CD4-positive, CD25-positive, alpha-beta regulatory T cell (primary cell): ENCODE data around the gene UTF1. TPM values are rescaled to one million over a fixed set of nuclear protein-coding genes. Genes with fewer than 3 reads are reported as not detected.

Experiments
- ATAC-seq, 2 donors: fragments of 150-1000 bp; cut with Tn5 transposase; one replicate each; pipeline ENCODE4 v1.10.0; 2021; ENCODE audit warnings: low read depth in 2 of 2, moderate number of reproducible peaks in 2 of 2, moderate library complexity in 1 of 2
- DNase-seq, 3 donors: peaks; one replicate each; pipeline versions ENCODE4 v3.0.0 to v3.0.0-alpha.2; 2012 to 2022; ENCODE audit warnings: mixed read lengths in 1 of 3
- H3K27ac ChIP-seq: one replicate; pipeline ENCODE4 v1.7.0; 2013; ENCODE audit warnings: mild to moderate bottlenecking, low read length; ENCODE audit not compliant: insufficient read depth, poor library complexity, severe bottlenecking
- H3K27me3 ChIP-seq: one replicate; pipeline ENCODE4 v1.7.0; 2013; ENCODE audit warnings: low read length; ENCODE audit not compliant: control insufficient read depth, insufficient read depth
- H3K36me3 ChIP-seq: one replicate; pipeline ENCODE4 v1.7.0; 2013; ENCODE audit warnings: mild to moderate bottlenecking, low read length, moderate library complexity; ENCODE audit not compliant: control insufficient read depth, insufficient read depth
- H3K4me1 ChIP-seq: 2 replicates; pipeline ENCODE4 v1.7.0; 2013; ENCODE audit warnings: mild to moderate bottlenecking, low read length; ENCODE audit not compliant: insufficient read depth, control insufficient read depth, poor library complexity, severe bottlenecking
- H3K4me3 ChIP-seq: one replicate; pipeline ENCODE4 v1.7.0; 2013; ENCODE audit warnings: low read depth, mild to moderate bottlenecking, low read length, moderate library complexity
- H3K9me3 ChIP-seq, 2 experiments: 1 replicate in 1 of 2; 2 replicates in 1 of 2; pipeline ENCODE4 v1.7.0; 2013; ENCODE audit warnings: low read length in 2 of 2, mild to moderate bottlenecking in 1 of 2, moderate library complexity in 1 of 2; ENCODE audit not compliant: control insufficient read depth in 2 of 2
- H3K27ac Mint-ChIP-seq, 3 donors: one replicate each; pipeline ENCODE4 v1.8.0; 2020 to 2022; ENCODE audit warnings: mild to moderate bottlenecking in 3 of 3, mixed read lengths in 3 of 3, moderate library complexity in 2 of 3
- H3K27me3 Mint-ChIP-seq: one replicate; pipeline ENCODE4 v1.8.0; 2022; ENCODE audit warnings: mild to moderate bottlenecking, mixed read lengths
- H3K36me3 Mint-ChIP-seq: one replicate; pipeline ENCODE4 v1.8.0; 2020; ENCODE audit warnings: mixed read lengths
- H3K4me1 Mint-ChIP-seq, 4 donors: one replicate each; pipeline ENCODE4 v1.8.0; 2020 to 2022; ENCODE audit warnings: mixed read lengths in 4 of 4, mild to moderate bottlenecking in 1 of 4
- H3K4me3 Mint-ChIP-seq, 4 donors: one replicate each; pipeline ENCODE4 v1.8.0; 2020 to 2022; ENCODE audit warnings: mild to moderate bottlenecking in 4 of 4, mixed read lengths in 4 of 4, moderate library complexity in 3 of 4
- H3K9me3 Mint-ChIP-seq, 7 donors: one replicate each; pipeline ENCODE4 v1.8.0; 2020 to 2022; ENCODE audit warnings: mixed read lengths in 7 of 7, mild to moderate bottlenecking in 3 of 7, moderate library complexity in 2 of 7
- polyA plus RNA-seq, 4 donors: library from polyadenylated mRNA; unstranded; fragments of 300-500 nt; fragmentation: Illumina TruSeq; gene quantifications; one replicate each; pipeline ENCODE4 v1.2.3, GENCODE V29; 2021
- total RNA-seq: library from RNA; stranded (reverse); gene quantifications from one replicate; pipeline ENCODE4 v1.2.3, GENCODE V29; 2022

UTF1 gene
- total and polyA plus RNA-seq, 5 donors from 2014 or later = not detected

DNA sequence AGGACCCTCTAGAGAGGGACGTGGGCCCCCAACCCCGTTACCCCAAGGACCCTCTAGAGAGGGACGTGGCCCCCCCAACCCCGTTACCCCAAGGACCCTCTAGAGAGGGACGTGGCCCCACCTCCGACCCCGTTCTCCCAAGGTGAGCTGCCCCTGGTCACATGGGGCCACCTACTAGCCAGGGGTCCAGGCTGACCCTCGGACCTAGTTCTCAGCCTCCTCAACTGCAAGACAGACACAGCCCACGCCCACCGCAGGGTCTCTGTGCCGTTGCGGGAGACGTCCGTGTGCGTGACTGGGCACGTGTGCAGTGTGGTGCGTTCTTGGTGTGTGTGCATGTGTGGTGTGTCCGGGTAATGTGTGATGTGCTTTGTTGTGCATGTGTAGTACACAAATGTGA is 21.6 kb upstream of the UTF1 start:
- Histone ChIP-seq H3K4me3 (no peak overlapping the region), H3K4me1 (no peaks in the 10 kb centered on the region), H3K27ac (no peak overlapping the region), H3K36me3 (no peaks in the 10 kb centered on the region), H3K9me3 (no peaks in the 10 kb centered on the region), H3K27me3 (no peaks in the 10 kb centered on the region)
- Mint-ChIP-seq H3K27ac (no peak overlapping the region), H3K36me3 (no peaks in the 10 kb centered on the region), H3K4me1 (no peaks in the 10 kb centered on the region), H3K9me3 (no peaks in the 10 kb centered on the region), H3K4me3 (no peak overlapping the region), H3K27me3 (no peaks in the 10 kb centered on the region)
- ATAC-seq (no peak), DNase-seq (no peak)

DNA sequence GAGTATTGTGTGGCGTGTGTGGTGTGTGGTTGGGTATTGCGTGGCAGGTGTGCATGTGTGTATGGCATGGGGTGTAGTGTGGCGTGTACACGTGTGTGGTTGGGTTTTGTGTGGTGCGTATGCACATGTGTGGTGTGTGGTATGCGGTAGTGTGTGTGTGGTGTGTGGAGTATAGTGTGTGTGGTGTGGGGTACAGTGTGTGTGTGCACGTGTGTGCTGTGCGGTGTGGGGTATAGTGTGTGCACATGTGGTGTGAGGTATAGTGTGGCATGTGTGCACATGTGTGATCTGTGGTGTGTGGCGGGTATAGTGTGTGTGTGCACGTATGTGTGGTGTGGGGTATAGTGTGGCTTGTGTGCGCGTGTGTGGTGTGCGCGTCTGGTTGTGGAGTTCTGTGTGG is 20.9 kb upstream of the UTF1 start:
- Mint-ChIP-seq H3K4me3 (no peak overlapping the region), H3K4me1 (no peaks in the 10 kb centered on the region), H3K27me3 (no peaks in the 10 kb centered on the region), H3K27ac (no peak overlapping the region), H3K36me3 (no peaks in the 10 kb centered on the region), H3K9me3 (no peaks in the 10 kb centered on the region)
- no peak for DNase-seq
- Histone ChIP-seq H3K9me3 (no peaks in the 10 kb centered on the region), H3K4me3 (no peak overlapping the region), H3K27ac (no peak overlapping the region), H3K36me3 (no peaks in the 10 kb centered on the region), H3K4me1 (no peaks in the 10 kb centered on the region), H3K27me3 (no peaks in the 10 kb centered on the region)
- ATAC-seq = no peak

DNA sequence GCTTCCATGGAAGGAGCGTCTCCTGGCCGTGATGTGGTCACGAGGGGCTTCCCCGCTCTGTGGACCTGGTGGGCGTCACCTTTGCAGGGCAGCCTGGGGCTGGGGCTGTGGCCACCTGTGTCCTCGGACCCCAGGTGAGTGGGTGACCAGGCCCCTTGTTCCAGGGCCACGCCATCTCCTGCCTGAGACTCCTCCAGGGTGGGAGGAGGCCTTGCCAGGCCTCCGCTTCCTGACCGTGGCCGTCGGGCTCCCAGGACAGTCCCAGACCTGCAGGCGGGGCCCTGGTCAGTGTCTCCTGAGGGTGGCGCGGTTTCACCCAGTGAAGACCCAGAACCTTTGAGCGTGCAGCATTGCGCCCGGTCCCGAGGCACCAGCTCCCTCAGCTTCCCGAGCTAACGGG is 20.4 kb upstream of the UTF1 start:
- Histone ChIP-seq H3K4me1 (no peaks in the 10 kb centered on the region), H3K27ac (no peak overlapping the region), H3K36me3 (no peaks in the 10 kb centered on the region), H3K27me3 (no peaks in the 10 kb centered on the region), H3K4me3 (no peak overlapping the region), H3K9me3 (no peaks in the 10 kb centered on the region)
- DNase-seq = no peak
- no peaks in the 10 kb centered on the region for H3K36me3 Mint-ChIP-seq
- ATAC-seq = no peak
- H3K27ac Mint-ChIP-seq = no peak overlapping the region
- H3K27me3 Mint-ChIP-seq = no peaks in the 10 kb centered on the region
- no peaks in the 10 kb centered on the region for H3K4me1 Mint-ChIP-seq
- H3K4me3 Mint-ChIP-seq = no peak overlapping the region
- no peaks in the 10 kb centered on the region for H3K9me3 Mint-ChIP-seq

DNA sequence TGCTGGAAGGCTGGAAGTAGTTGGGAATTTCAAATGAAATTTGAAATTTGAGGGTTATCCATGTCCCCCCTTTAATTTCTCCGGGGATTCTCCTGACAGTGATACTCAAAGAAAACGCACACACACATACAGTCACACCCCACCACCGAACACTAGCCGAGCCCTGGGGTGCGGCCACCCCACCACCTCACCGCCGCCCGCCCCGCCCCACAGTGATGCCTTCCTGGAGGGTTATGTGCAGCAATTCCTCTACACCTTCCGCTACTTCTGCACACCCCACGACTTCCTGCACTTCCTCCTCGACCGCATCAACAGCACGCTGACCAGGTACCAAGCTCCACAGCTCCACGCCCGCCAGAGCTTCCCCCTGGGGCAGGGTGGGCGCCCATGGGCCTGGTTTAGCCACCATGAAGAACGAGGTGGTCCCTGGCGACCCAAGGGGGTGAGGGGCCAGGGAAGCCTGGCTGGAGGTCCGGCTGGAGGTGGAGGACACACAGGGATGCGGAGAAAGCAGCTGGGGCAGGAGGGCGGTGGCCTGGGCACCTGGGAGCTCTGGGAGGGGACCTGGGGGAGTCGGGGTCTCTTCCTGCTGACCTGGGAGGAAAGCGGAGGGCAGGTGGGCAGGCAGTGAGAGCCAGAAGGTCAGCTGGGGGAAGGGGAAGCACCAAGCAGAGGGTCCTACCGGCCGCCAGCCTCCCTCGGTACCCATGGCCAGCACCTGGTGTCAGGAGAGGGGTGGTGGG is 19.4 kb upstream of the UTF1 start:
- ATAC-seq = no peak
- Histone ChIP-seq H3K4me3 (no peak overlapping the region), H3K4me1 (no peaks in the 10 kb centered on the region), H3K36me3 (no peaks in the 10 kb centered on the region), H3K27me3 (no peaks in the 10 kb centered on the region), H3K27ac (no peak overlapping the region), H3K9me3 (no peaks in the 10 kb centered on the region)
- H3K27ac Mint-ChIP-seq = no peak overlapping the region
- no peaks in the 10 kb centered on the region for H3K9me3 Mint-ChIP-seq
- no peaks in the 10 kb centered on the region for H3K4me1 Mint-ChIP-seq
- no peaks in the 10 kb centered on the region for H3K27me3 Mint-ChIP-seq
- DNase-seq = no peak
- H3K4me3 Mint-ChIP-seq = no peak overlapping the region
- H3K36me3 Mint-ChIP-seq = no peaks in the 10 kb centered on the region

DNA sequence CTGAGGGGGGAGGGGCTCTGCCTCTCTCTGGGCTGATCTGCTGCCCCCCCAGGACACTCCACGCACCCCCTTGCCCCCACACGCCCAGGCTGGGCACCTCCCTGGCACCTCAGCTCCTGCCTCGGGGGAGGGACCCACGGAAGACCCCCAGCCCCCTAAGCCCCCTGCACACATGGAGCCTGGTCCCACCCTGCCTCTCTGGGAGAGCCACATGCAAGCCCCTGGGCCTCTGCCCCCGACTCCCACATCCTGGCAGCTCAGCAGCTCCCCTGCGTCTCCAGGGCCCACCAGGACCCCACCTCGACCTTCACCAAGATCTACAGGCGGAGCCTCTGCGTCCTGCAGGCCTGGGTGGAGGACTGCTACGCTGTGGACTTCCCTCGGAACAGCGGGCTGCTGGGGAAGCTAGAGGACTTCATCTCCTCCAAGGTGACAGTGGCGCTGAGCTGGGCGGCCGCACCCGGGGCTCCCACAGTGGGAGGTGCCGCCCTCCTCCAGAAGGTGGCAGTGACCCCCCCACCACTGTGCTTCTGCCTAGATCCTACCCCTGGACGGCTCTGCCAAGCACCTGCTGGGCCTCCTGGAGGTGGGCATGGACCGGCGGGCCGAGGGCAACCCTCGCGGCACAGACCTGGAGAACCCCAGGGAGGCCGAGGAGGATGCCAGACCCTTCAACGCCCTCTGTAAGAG is 18.7 kb upstream of the UTF1 start:
- no peaks in the 10 kb centered on the region for H3K4me1 Mint-ChIP-seq
- no peaks in the 10 kb centered on the region for H3K27me3 Mint-ChIP-seq
- ATAC-seq (no peak), DNase-seq (no peak)
- H3K27ac Mint-ChIP-seq = no peak overlapping the region
- no peaks in the 10 kb centered on the region for H3K9me3 Mint-ChIP-seq
- no peaks in the 10 kb centered on the region for H3K4me1 ChIP-seq
- H3K27ac ChIP-seq = no peak overlapping the region
- no peaks in the 10 kb centered on the region for H3K27me3 ChIP-seq
- H3K4me3 Mint-ChIP-seq = no peak overlapping the region
- H3K4me3 ChIP-seq = no peak overlapping the region
- H3K36me3 ChIP-seq = no peaks in the 10 kb centered on the region
- no peaks in the 10 kb centered on the region for H3K9me3 ChIP-seq
- no peaks in the 10 kb centered on the region for H3K36me3 Mint-ChIP-seq

DNA sequence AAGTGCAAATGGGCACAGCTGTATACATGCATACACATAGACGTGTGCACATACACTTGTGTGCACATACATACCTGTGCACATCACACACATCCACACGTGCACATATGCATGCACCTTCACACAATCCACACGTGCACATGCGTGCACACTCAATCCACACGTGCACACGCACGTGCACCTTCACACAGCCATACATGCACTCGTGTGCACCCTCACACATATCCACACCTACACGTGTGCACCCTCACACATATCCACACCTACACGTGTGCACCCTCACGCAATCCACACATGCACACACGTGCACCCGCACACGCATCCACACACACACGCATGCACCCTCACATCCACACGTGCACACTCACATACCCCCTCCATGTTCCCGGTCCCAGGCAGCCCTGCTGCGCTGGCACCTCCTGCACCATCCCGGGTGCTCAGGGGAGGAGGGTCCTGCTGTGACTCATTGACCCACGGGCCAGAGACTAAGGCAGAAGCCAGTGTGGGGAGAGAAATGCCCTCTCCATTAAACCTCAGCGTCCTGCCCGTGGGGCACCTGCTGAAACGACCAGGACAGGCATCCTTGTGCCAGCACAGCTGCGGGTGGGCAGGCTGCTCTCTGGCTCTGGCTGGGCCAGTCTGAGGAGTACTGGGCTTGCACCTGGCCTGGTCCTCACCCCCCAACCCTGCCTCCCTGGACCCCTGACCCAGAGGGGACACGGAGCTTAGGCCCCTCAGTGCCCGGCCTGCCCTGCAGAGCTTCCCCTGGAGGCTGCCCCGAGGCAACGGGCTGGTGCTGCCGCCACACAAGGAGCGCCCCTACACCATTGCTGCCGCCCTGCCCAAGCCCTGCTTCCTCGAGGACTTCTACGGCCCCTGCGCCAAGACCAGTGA is 17.8 kb upstream of the UTF1 start:
- H3K4me3 ChIP-seq = no peak overlapping the region
- H3K9me3 ChIP-seq = no peaks in the 10 kb centered on the region
- H3K27me3 ChIP-seq = no peaks in the 10 kb centered on the region
- Mint-ChIP-seq H3K36me3 (no peaks in the 10 kb centered on the region), H3K27ac (no peak overlapping the region), H3K4me3 (no peak overlapping the region), H3K4me1 (no peaks in the 10 kb centered on the region), H3K27me3 (peaks cover 7% of the 10 kb centered on the region), H3K9me3 (no peaks in the 10 kb centered on the region)
- DNase-seq (no peak), ATAC-seq (no peak)
- no peak overlapping the region for H3K27ac ChIP-seq
- H3K36me3 ChIP-seq = no peaks in the 10 kb centered on the region
- H3K4me1 ChIP-seq = no peaks in the 10 kb centered on the region

DNA sequence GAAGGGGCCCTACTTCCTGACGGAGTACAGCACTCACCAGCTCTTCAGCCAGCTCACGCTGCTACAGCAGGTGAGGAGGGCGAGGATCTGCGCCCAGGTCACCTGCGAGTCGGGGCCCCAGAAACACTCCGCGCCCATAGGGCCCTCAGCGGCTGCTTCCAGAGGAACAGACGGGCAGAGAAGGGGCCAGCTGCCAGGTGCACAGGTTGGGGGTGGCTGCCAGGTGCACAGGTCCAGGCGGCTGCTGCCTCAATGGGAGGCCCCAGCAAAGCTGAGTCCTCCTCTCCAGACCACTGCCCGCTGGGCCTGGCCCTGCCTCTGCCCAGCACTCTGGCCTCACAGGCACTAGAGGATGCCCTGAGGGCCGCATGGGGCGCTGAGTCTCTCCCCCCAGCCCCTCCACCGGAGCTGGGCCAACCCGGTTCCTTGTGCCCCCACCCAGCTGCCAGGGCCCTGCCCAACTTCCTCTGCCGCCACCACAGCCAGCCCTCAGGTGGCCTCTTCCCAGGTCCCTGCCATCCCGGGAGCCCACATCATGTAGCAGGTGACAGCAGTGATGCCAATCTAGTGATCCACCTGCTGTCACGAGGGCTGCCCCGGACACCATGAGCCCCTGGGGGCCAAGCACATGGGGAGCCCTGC is 17.0 kb upstream of the UTF1 start:
- no peak overlapping the region for H3K27ac Mint-ChIP-seq

More for the DNA sequence above, 17.0 kb upstream of the UTF1 start:
- Mint-ChIP-seq H3K4me3 (no peak overlapping the region), H3K27me3 (peaks cover 11% of the 10 kb centered on the region), H3K9me3 (no peaks in the 10 kb centered on the region), H3K36me3 (no peaks in the 10 kb centered on the region), H3K4me1 (no peaks in the 10 kb centered on the region)
- DNase-seq = no peak
- Histone ChIP-seq H3K36me3 (no peaks in the 10 kb centered on the region), H3K27ac (no peak overlapping the region), H3K9me3 (no peaks in the 10 kb centered on the region), H3K27me3 (no peaks in the 10 kb centered on the region), H3K4me1 (no peaks in the 10 kb centered on the region), H3K4me3 (no peak overlapping the region)
- no peak for ATAC-seq
